K562 (cell line): ENCODE data around the gene SLC1A4. TPM values are rescaled to one million over a fixed set of nuclear protein-coding genes. Genes with fewer than 3 reads are reported as not detected.

Source experiments
- ATAC-seq: fragments of 200-7000 bp; cut with Tn5 transposase; 3 replicates; pipeline ENCODE4 v1.9.1; 2020; ENCODE audit warnings: moderate library complexity
- BruUV-seq: library from RNA; stranded (reverse); fragments of 400-500 nt; replicated peaks from 2 replicates; lab custom pipeline; 2021; lab: Mats Ljungman, UMichigan
- CTCF ChIA-PET: fragments of 300-600 bp; formaldehyde crosslinking; extraction: SDS; loops from one replicate; lab custom pipeline; 2021; ENCODE audit warnings: low intra/inter-chr PET ratio; lab: Yijun Ruan, JAX
- POLR2A ChIA-PET: fragments of 300-600, 350-650 bp; sonication (Branson Sonifier 250); formaldehyde crosslinking; extraction: SDS; loops from one replicate; lab custom pipeline; 2021; ENCODE audit warnings: antibody characterized with exemption, inconsistent platforms; lab: Yijun Ruan, JAX
- DNase-seq, 4 experiments: peaks; one replicate each; pipeline versions ENCODE4 v3.0.0 to v3.0.0-alpha.2; 2011 to 2018; ENCODE audit warnings: low spot score in 3 of 4, mixed read lengths in 3 of 4; ENCODE audit errors: extremely low read depth in 1 of 4
- FAIRE-seq: peaks from 2 replicates; lab custom pipeline; 2011; peaks lifted over from hg19 to GRCh38; lab: Jason Lieb, UNC
- H2AFZ ChIP-seq: 2 replicates; pipeline ENCODE4 v1.6.0; 2011; ENCODE audit warnings: low read depth, low read length, control low read depth, inconsistent platforms
- H3K27ac ChIP-seq: fragments of 200-600 bp; 3 replicates; pipeline ENCODE4 v1.8.0; 2011; ENCODE audit warnings: low read depth, mild to moderate bottlenecking, control low read depth, inconsistent platforms, low read length, moderate library complexity, mixed read lengths; ENCODE audit errors: extremely low read depth
- H3K27me3 ChIP-seq, 2 experiments: fragments of 300-600 bp in 1 of 2; 2 replicates in 1 of 2; 3 replicates in 1 of 2; pipeline versions ENCODE4 v1.6.0 to v1.8.0; 2011; ENCODE audit warnings: inconsistent platforms in 2 of 2, low read length in 2 of 2, mild to moderate bottlenecking in 1 of 2, mixed read lengths in 1 of 2, moderate library complexity in 1 of 2; ENCODE audit not compliant: control insufficient read depth in 2 of 2, insufficient read depth in 2 of 2
- H3K36me3 ChIP-seq: fragments of 300-600 bp; 3 replicates; pipeline ENCODE4 v1.8.0; 2011; ENCODE audit warnings: mild to moderate bottlenecking, low read length, inconsistent platforms; ENCODE audit not compliant: control insufficient read depth, insufficient read depth
- H3K4me1 ChIP-seq, 2 experiments: fragments of 200-600 bp in 1 of 2; replicated peaks in 1 of 2; 2 replicates in 1 of 2; 3 replicates in 1 of 2; pipeline versions ENCODE4 v1.5.1 to v1.8.0; 2011; ENCODE audit warnings: inconsistent platforms in 2 of 2, low read length in 2 of 2, mild to moderate bottlenecking in 1 of 2, mixed read lengths in 1 of 2, moderate library complexity in 1 of 2; ENCODE audit not compliant: control insufficient read depth in 2 of 2, insufficient read depth in 2 of 2
- H3K4me2 ChIP-seq: 2 replicates; pipeline ENCODE4 v1.6.1; 2011; ENCODE audit warnings: low read length, control low read depth, inconsistent platforms, mixed read lengths; ENCODE audit not compliant: insufficient read depth
- H3K4me3 ChIP-seq: fragments of 200-600 bp; sonication (generic), shearing (Covaris generic); 2 replicates; pipeline ENCODE4 v1.5.1; 2016; ENCODE audit warnings: control low read depth, inconsistent platforms
- H3K79me2 ChIP-seq: fragments of 200-600 bp; 3 replicates; pipeline ENCODE4 v1.8.0; 2011; ENCODE audit warnings: low read length, inconsistent platforms; ENCODE audit not compliant: control insufficient read depth, insufficient read depth
- H3K9ac ChIP-seq, 2 experiments: 2 replicates each; pipeline versions ENCODE4 v1.6.0 to v1.6.1; 2011; ENCODE audit warnings: low read depth in 2 of 2, low read length in 2 of 2, control low read depth in 1 of 2, inconsistent platforms in 1 of 2, mild to moderate bottlenecking in 1 of 2, mixed read lengths in 1 of 2; ENCODE audit not compliant: insufficient read depth in 1 of 2
- H3K9me1 ChIP-seq: one replicate; pipeline ENCODE4 v1.6.0; 2011; ENCODE audit warnings: inconsistent platforms, mild to moderate bottlenecking, low read length, moderate library complexity; ENCODE audit not compliant: control insufficient read depth, insufficient read depth
- H3K9me3 ChIP-seq: replicated peaks from 2 replicates; pipeline ENCODE4 v1.5.1; 2011; ENCODE audit warnings: low read depth, low read length, inconsistent platforms; ENCODE audit not compliant: control insufficient read depth, insufficient read depth
- H4K20me1 ChIP-seq: replicated peaks from 2 replicates; pipeline ENCODE4 v1.6.1; 2011; ENCODE audit warnings: low read length, inconsistent platforms, mixed read lengths; ENCODE audit not compliant: control insufficient read depth, insufficient read depth
- FOXK1 ChIP-seq: sonication (generic); formaldehyde crosslinking; IDR thresholded peaks from 2 replicates; pipeline ENCODE4 v1.8.0; 2022; ENCODE audit warnings: missing genetic modification reagents, mild to moderate bottlenecking, borderline replicate concordance
- HNRNPLL ChIP-seq: fragments of 200-400 bp; formaldehyde crosslinking; IDR thresholded peaks from 2 replicates; pipeline ENCODE4 v1.6.1; 2017; ENCODE audit warnings: low read length, low read depth, mild to moderate bottlenecking; ENCODE audit not compliant: poor library complexity, severe bottlenecking
- NR3C1 ChIP-seq: sonication (generic); formaldehyde crosslinking; IDR thresholded peaks from 2 replicates; pipeline ENCODE4 v1.8.1; 2022; ENCODE audit warnings: missing genetic modification reagents
- SPI1 ChIP-seq: IDR thresholded peaks from 2 replicates; pipeline ENCODE4 v1.6.1; 2011; ENCODE audit warnings: low read depth, low read length, control low read depth, borderline replicate concordance
- ZBTB34 ChIP-seq: fragments of 250-450 bp; sonication (Bioruptor Pico); IDR thresholded peaks from 2 replicates; pipeline ENCODE4 v1.8.0; 2021; ENCODE audit warnings: mild to moderate bottlenecking, moderate library complexity
- ZNF436 ChIP-seq: fragments of 250-450, 450-650 bp; sonication (Bioruptor Pico); formaldehyde crosslinking; IDR thresholded peaks from 2 replicates; pipeline ENCODE4 v1.7.0; 2020; ENCODE audit warnings: mild to moderate bottlenecking
- ZNF584 ChIP-seq: fragments of 200-800 bp; sonication (Bioruptor generic); IDR thresholded peaks from 2 replicates; pipeline ENCODE4 v1.6.1; 2016; ENCODE audit warnings: low read depth, mild to moderate bottlenecking, missing genetic modification characterization, missing compliant biosample characterization
- WGBS: fragments of 100-300 bp; shearing (Covaris generic); methylation state at CpG from one replicate; pipeline ENCODE4 v1.1.6; 2016; ENCODE audit warnings: low coverage, mixed read lengths; ENCODE audit not compliant: insufficient coverage; ENCODE audit errors: missing lambda C conversion rate; 5-methylcytosine and 5-hydroxymethylcytosine counted together
- in situ Hi-C: fragments of 300-500 bp; cut with MboI; formaldehyde crosslinking; loops from 4 replicates; pipeline ENCODE4 v1.15.0; 2018; ENCODE audit warnings: inconsistent platforms, mixed read lengths
- intact Hi-C: fragments of 100-400 bp; cut with micrococcal nuclease; formaldehyde crosslinking; loops from 2 replicates; pipeline ENCODE4 v1.14.2; 2022
- polyA plus RNA-seq, 8 experiments: library from polyadenylated mRNA; depleted of rRNA in 4 of 8; stranded (reverse) in 5 of 8; unstranded in 3 of 8; fragments of >200 nt; fragmentation: Nextera tagmentation in 2 of 8; fragmentation: Illumina TruSeq in 1 of 8; extraction: Ambion mirVana in 2 of 8; extraction: Trizol in 1 of 8; gene quantifications; 2 replicates each; pipeline versions ENCODE4 v1.2.1 to v1.2.3, GENCODE V29; 2011 to 2014; ENCODE audit warnings: inconsistent platforms in 1 of 8, missing spikeins in 1 of 8
- total RNA-seq, 7 experiments: library from RNA; depleted of rRNA in 6 of 7; stranded (reverse); fragments of >200 nt in 6 of 7; fragmentation: Illumina TruSeq in 2 of 7; extraction: Trizol in 2 of 7; gene quantifications; 2 replicates each; pipeline versions ENCODE4 v1.2.1 to v1.2.3, GENCODE V29; 2011 to 2021; ENCODE audit warnings: low replicate concordance in 1 of 7

The SLC1A4 gene
- total and polyA plus RNA-seq, 9 of the 15 experiments (the other 6 are each of a cell fraction or from before 2014, with no cell fraction given), result 4.4 to 24.0 (median 10.9) TPM

GRCh38 chr2:64979744-64980143, 9.5 kb upstream of the SLC1A4 start:
- ATAC-seq (no peak), FAIRE-seq (no peak), DNase-seq (no peak)
- no peak overlapping the region for H3K27ac ChIP-seq
- 0% methylated on average over 1 of the region's 1 CpG for WGBS
- no peak overlapping the region for H3K4me3 ChIP-seq
- H4K20me1 ChIP-seq, result no peaks in the 10 kb centered on the region
- peaks cover 0 to 3% of the 10 kb centered on the region in 2 experiments; a peak in 2 of 5 replicates for H3K4me1 ChIP-seq
- intact Hi-C loops (loop anchor here (2.0 kb wide), 2 partner anchors 53 to 61 kb away; no protein-coding TSS in a partner anchor), in situ Hi-C loops (no loop called here)
- BruUV-seq, result no TSS peak
- no peaks in the 10 kb centered on the region; the same call in 1 of the 2 replicates for H3K9me3 ChIP-seq
- POLR2A ChIA-PET, result interaction anchor here (0.7 to 1.9 kb wide), 3 partner anchors 8 to 462 kb away, joined by 3 to 14 read pairs (median 4); partner anchors contain the start of gene SLC1A4
- no peak for TF ChIP-seq ZNF584 (CRISPR knock-in tag)
- TF ChIP-seq ZNF436, result no peak
- TF ChIP-seq HNRNPLL, result no peak
- no peak for TF ChIP-seq NR3C1 (CRISPR knock-in tag)
- no peak for TF ChIP-seq ZBTB34
- TF ChIP-seq SPI1, result no peak
- TF ChIP-seq FOXK1 (CRISPR knock-in tag), result no peak
- CTCF ChIA-PET, result interaction anchor here (0.9 to 1.4 kb wide), 2 partner anchors 60 to 61 kb away, joined by 3 to 4 read pairs; no protein-coding TSS in a partner anchor
- H3K27me3 ChIP-seq, result peaks cover 0 to 4% of the 10 kb centered on the region in 2 experiments; a peak in 1 of 5 replicates
- no peak overlapping the region for H2AFZ ChIP-seq
- H3K9ac ChIP-seq, result no peak overlapping the region
- no peaks in the 10 kb centered on the region for H3K9me1 ChIP-seq
- no peaks in the 10 kb centered on the region for H3K79me2 ChIP-seq
- no peak overlapping the region for H3K4me2 ChIP-seq
- no peaks in the 10 kb centered on the region for H3K36me3 ChIP-seq
